Measurements from ENCODE around the gene TSHZ2.

- TF ChIP-seq GATA3 (IDR thresholded peaks at IDR 0.05; ENCODE audit: low read depth, low read length) (no peak), GATA2 (IDR thresholded peaks at IDR 0.05; ENCODE audit: low read depth, low read length) (no peak)
Observed at GRCh38 chr20:53019464-53019863, 47.3 kb downstream of the TSHZ2 start.
